HCT116 (cell line): ENCODE data around the gene INPP5D.

Experiments
- EZH2 ChIP-seq: fragments of 200-600 bp; sonication (generic); IDR thresholded peaks from 2 replicates; pipeline ENCODE4 v1.6.1; 2017; ENCODE audit warnings: antibody characterized with exemption, mixed run types
- EZH2phosphoT487 ChIP-seq: fragments of 200-600 bp; IDR thresholded peaks from 2 replicates; pipeline ENCODE4 v1.6.1; 2018; ENCODE audit warnings: antibody characterized with exemption, borderline replicate concordance
- FOSL1 ChIP-seq: IDR thresholded peaks from 2 replicates; pipeline ENCODE4 v1.6.1; 2012; ENCODE audit warnings: low read depth
- POLR2AphosphoS5 ChIP-seq: IDR thresholded peaks from 2 replicates; pipeline ENCODE4 v1.6.1; 2011; ENCODE audit warnings: mild to moderate bottlenecking, low read depth, low read length, moderate library complexity
- RAD21 ChIP-seq: IDR thresholded peaks from 2 replicates; pipeline ENCODE4 v1.6.1; 2012; ENCODE audit warnings: low read depth, mild to moderate bottlenecking
- SIN3A ChIP-seq: IDR thresholded peaks from 2 replicates; pipeline ENCODE4 v1.6.1; 2012; ENCODE audit warnings: low read depth
- SRF ChIP-seq: IDR thresholded peaks from 2 replicates; pipeline ENCODE4 v1.6.1; 2012; ENCODE audit warnings: low read depth
- TCF7L2 ChIP-seq: IDR thresholded peaks from 2 replicates; pipeline ENCODE4 v1.7.0; 2011; ENCODE audit warnings: borderline replicate concordance, inconsistent platforms; ENCODE audit not compliant: insufficient read depth, insufficient read length; ENCODE audit errors: extremely low read depth
- ZFX ChIP-seq: fragments of 450-650 bp; IDR thresholded peaks from 2 replicates; pipeline ENCODE4 v1.6.1; 2017
- ZNF274 ChIP-seq: fragments of 200-500 bp; sonication (Bioruptor generic); IDR thresholded peaks from 2 replicates; pipeline ENCODE4 v1.6.1; 2014; ENCODE audit warnings: mild to moderate bottlenecking, low read depth, low read length, inconsistent platforms
- TF ChIP-seq, protein P1 (sequence below), 3 experiments: fragments of 200-600 bp in 1 of 3; sonication (generic) in 1 of 3; IDR thresholded peaks in 2 of 3; conservative IDR thresholded peaks in 1 of 3; 2 replicates each; pipeline ENCODE4 v1.5.1; 2012 to 2017; ENCODE audit warnings: low read depth in 2 of 3, low read length in 2 of 3, antibody characterized with exemption in 1 of 3, borderline replicate concordance in 1 of 3, control low read depth in 1 of 3, mild to moderate bottlenecking in 1 of 3, mixed read lengths in 1 of 3, mixed run types in 1 of 3, moderate library complexity in 1 of 3; ENCODE audit not compliant: insufficient read depth in 1 of 3
- TF ChIP-seq, protein P2 (sequence below): IDR thresholded peaks from 2 replicates; pipeline ENCODE4 v1.6.1; 2012

- TF ChIP-seq, protein P1, sequence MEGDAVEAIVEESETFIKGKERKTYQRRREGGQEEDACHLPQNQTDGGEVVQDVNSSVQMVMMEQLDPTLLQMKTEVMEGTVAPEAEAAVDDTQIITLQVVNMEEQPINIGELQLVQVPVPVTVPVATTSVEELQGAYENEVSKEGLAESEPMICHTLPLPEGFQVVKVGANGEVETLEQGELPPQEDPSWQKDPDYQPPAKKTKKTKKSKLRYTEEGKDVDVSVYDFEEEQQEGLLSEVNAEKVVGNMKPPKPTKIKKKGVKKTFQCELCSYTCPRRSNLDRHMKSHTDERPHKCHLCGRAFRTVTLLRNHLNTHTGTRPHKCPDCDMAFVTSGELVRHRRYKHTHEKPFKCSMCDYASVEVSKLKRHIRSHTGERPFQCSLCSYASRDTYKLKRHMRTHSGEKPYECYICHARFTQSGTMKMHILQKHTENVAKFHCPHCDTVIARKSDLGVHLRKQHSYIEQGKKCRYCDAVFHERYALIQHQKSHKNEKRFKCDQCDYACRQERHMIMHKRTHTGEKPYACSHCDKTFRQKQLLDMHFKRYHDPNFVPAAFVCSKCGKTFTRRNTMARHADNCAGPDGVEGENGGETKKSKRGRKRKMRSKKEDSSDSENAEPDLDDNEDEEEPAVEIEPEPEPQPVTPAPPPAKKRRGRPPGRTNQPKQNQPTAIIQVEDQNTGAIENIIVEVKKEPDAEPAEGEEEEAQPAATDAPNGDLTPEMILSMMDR (IDR thresholded peaks at IDR 0.05 in 2 of 3, conservative IDR thresholded peaks at IDR 0.05 in 1 of 3; ENCODE audit: borderline replicate concordance in 1 of 3, insufficient read depth in 1 of 3, low read depth in 2 of 3, low read length in 2 of 3) = no peak
- TF ChIP-seq SRF = no peak
- TF ChIP-seq EZH2phosphoT487 = no peak
- no peak for TF ChIP-seq EZH2
- no peak for TF ChIP-seq ZNF274
- no peak for TF ChIP-seq RAD21
- no peak for TF ChIP-seq POLR2AphosphoS5
- TF ChIP-seq TCF7L2 = no peak
- TF ChIP-seq, protein P2, sequence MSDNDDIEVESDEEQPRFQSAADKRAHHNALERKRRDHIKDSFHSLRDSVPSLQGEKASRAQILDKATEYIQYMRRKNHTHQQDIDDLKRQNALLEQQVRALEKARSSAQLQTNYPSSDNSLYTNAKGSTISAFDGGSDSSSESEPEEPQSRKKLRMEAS = no peak
- TF ChIP-seq SIN3A = no peak
- no peak for TF ChIP-seq FOSL1
- no peak for TF ChIP-seq ZFX
Measured at GRCh38 chr2:233072838-233073237, 12.7 kb downstream of the INPP5D start.
